Measurements from ENCODE around the gene PACSIN1. TPM values are rescaled to one million over a fixed set of nuclear protein-coding genes. Genes with fewer than 3 reads are reported as not detected.

PACSIN1 gene
- total RNA-seq, 1 experiment from 2014 or later, result not detected

GRCh38 chr6:34570066-34570833 is 104.4 kb downstream of the PACSIN1 start:
- Histone ChIP-seq H3K36me3 (no peaks in the 10 kb centered on the region), H3K9me3 (no peaks in the 10 kb centered on the region), H3K27me3 (no peaks in the 10 kb centered on the region), H3K4me3 (no peak overlapping the region)
- DNase-seq, result no peak

DNA sequence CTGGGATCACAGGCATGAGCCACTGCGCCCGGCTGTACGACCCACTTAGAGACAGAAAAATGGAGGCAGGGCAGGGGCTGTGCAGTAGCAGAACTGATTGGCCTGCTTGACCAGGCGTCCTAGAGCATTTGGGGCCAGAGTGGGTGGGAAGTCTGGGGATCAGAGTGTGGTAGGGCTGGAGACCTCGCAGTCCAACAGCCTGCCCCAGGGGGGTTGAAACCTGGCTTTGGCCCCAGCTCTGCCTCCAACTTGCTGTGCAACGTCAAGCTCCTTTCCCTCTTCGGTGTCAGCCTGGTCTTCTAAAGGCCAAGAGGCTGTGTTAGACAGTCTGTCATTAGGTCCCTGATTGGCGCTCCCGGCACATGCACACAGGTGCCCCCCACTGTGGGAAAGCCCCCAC is 105.5 kb downstream of the PACSIN1 start:
- H3K27me3 ChIP-seq, result no peaks in the 10 kb centered on the region
- H3K4me3 ChIP-seq, result no peak overlapping the region
- no peaks in the 10 kb centered on the region for H3K36me3 ChIP-seq
- no peaks in the 10 kb centered on the region for H3K9me3 ChIP-seq
- DNase-seq, result no peak

DNA sequence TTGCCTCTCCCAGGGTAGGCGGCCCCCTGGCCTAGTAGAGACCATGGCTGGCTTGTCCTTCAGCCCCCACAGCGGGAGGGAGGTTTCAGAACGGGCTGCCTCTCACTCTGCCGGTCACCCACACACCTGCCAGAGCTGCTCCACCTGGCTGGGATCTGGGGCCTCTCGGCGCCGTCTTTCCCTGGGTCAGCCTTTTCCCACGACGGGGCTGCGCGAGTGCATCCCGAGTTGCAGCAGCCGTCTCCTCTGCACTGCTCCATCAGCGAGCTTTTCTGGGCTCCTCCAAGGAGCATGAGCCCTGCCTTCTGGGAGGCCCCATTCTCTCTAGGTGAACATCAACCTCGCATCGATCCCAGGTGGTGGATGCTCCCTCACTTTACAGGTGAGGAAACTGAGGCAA is 106.1 kb downstream of the PACSIN1 start:
- Histone ChIP-seq H3K4me3 (no peak overlapping the region), H3K9me3 (no peaks in the 10 kb centered on the region), H3K36me3 (no peaks in the 10 kb centered on the region), H3K27me3 (no peaks in the 10 kb centered on the region)
- no peak for DNase-seq

DNA sequence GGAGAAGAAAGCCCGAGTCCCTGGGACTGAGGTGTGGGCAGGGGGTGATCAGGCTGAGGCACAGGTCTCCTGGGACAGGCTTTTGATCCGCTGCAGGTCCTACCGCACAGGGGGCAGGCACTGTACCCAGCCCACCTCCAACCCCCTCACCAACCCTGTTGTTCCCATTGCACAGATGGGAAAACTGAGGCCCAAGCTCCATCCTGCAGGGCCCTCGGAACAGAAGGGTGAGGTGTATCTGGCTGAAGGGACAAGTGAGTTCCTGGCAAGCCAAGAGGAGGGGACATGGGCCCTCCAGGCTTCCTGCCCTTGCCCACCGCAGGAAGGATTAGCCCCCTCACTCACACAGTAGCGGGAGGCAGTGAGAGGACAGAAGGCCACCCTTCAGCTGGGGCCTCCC is 106.7 kb downstream of the PACSIN1 start:
- no peaks in the 10 kb centered on the region for H3K36me3 ChIP-seq
- H3K4me3 ChIP-seq, result no peak overlapping the region
- H3K27me3 ChIP-seq, result no peaks in the 10 kb centered on the region
- H3K9me3 ChIP-seq, result no peaks in the 10 kb centered on the region
- no peak for DNase-seq

- Histone ChIP-seq H3K4me3 (no peak overlapping the region), H3K9me3 (no peaks in the 10 kb centered on the region), H3K36me3 (no peaks in the 10 kb centered on the region), H3K27me3 (no peaks in the 10 kb centered on the region)
- no peak for DNase-seq
These were observed 107.8 kb downstream of the PACSIN1 start for GRCh38 chr6:34573567-34574183.

DNA sequence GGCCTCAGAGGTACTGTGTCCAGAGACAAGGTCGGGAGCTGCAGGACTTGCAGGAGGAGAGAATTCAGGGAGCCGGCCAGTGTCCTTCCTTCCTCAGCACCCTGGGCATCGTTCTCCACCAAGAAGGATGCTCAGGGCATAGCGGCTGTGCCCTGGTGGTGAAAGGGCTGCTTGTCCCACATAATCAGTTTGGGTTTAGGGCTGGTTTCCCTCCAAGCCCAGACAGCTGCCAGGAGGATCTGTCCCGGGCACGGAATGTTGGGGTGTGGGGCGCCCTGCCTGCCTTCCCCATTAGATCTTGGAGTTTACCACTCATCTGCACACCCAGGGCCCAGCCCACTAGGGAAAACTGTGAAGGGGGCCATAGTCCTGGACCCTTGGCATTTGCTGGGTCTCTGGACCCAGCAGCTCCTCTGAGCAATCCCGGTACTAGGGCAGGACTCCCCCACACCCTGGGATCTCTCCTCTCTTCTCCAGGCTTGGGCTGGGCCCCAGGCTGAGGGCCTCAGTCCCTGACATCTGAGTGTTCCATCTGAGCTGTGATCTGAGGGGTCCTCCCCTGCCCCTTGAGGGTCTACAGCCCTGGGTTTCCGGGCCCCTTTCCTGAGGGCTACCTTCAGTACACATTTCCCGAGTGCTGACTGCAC is 108.9 kb downstream of the PACSIN1 start:
- DNase-seq, result no peak
- Histone ChIP-seq H3K27me3 (no peaks in the 10 kb centered on the region), H3K4me3 (no peak overlapping the region), H3K9me3 (no peaks in the 10 kb centered on the region), H3K36me3 (no peaks in the 10 kb centered on the region)

DNA sequence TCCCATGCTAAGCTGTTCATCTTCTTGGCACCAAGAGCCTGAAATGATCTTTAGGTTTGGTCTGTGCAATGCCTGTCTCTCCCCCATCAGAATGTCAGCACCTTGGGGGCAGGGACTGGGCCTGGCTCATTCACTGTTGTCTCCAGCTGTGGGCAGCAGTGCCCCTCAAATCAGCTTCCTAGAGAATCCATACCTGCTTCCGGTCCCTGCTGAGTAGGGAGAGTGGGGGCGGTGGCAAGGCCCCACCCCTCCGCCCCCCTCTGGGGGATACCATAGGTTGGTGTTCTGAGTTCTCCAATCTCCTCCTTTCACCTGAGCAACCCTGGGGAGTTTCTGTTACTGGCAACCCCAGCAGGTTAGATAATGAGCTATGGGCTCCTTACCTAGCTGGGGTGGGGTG is 109.5 kb downstream of the PACSIN1 start:
- no peak overlapping the region for H3K4me3 ChIP-seq
- no peak for DNase-seq
- H3K27me3 ChIP-seq, result no peaks in the 10 kb centered on the region
- H3K36me3 ChIP-seq, result no peaks in the 10 kb centered on the region
- H3K9me3 ChIP-seq, result no peaks in the 10 kb centered on the region

- Histone ChIP-seq H3K4me3 (no peak overlapping the region), H3K36me3 (no peaks in the 10 kb centered on the region), H3K27me3 (no peaks in the 10 kb centered on the region), H3K9me3 (no peaks in the 10 kb centered on the region)
- DNase-seq, result no peak
These were observed 110.5 kb downstream of the PACSIN1 start for GRCh38 chr6:34576286-34576955.

GRCh38 chr6:34578445-34579262 is 112.8 kb downstream of the PACSIN1 start:
- Histone ChIP-seq H3K9me3 (no peaks in the 10 kb centered on the region), H3K4me3 (no peak overlapping the region), H3K36me3 (no peaks in the 10 kb centered on the region), H3K27me3 (no peaks in the 10 kb centered on the region)
- DNase-seq, result no peak

GRCh38 chr6:34580707-34581560 is 115.1 kb downstream of the PACSIN1 start:
- Histone ChIP-seq H3K27me3 (no peaks in the 10 kb centered on the region), H3K36me3 (no peaks in the 10 kb centered on the region), H3K9me3 (no peaks in the 10 kb centered on the region), H3K4me3 (no peak overlapping the region)
- no peak for DNase-seq

DNA sequence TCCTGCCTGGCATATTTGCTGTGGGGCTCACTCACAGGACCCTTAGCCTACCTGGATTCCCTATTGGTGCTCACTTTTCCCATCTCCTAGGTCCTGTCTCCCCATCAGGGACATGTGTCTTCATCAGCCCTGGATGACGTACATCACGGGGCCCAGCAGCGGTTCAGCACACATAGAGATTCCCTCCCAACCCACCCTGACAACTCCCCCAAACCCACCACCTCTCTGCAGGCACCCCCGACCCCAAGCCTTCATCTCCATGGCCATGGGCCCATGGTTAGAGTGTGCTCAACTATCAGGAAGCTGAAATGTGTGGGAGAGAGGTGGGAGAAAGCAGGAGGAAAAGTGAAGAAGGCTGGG is 115.7 kb downstream of the PACSIN1 start:
- H3K36me3 ChIP-seq, result no peaks in the 10 kb centered on the region
- H3K9me3 ChIP-seq, result no peaks in the 10 kb centered on the region
- no peak overlapping the region for H3K4me3 ChIP-seq
- H3K27me3 ChIP-seq, result no peaks in the 10 kb centered on the region
- no peak for DNase-seq

DNA sequence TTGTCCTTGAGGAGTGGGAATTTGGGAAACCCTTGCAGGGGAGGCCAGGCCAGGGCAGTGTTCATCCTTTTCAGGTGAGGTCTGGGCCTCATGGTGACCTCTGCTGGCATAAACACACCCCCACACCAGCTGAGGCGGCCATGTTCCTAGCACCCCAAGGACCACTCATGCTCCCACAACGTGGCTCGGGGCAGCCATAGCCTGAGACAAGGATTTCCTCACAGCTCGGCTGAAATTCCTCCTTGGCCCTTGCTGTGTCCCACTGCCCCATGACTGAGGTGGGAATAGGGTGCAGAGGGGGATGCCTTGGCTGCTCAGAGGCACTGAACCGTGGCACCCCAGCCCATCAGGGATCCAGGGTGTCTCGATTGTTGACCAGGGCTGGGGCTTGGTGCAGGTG is 117.6 kb downstream of the PACSIN1 start:
- no peak overlapping the region for H3K4me3 ChIP-seq
- DNase-seq, result no peak
- H3K36me3 ChIP-seq, result no peaks in the 10 kb centered on the region
- no peaks in the 10 kb centered on the region for H3K27me3 ChIP-seq
- H3K9me3 ChIP-seq, result no peaks in the 10 kb centered on the region

- no peaks in the 10 kb centered on the region; the same call in 1 of the 2 replicates for H3K36me3 ChIP-seq
- no peak for DNase-seq
- H3K9me3 ChIP-seq, result no peaks in the 10 kb centered on the region
- no peaks in the 10 kb centered on the region for H3K27me3 ChIP-seq
- no peak overlapping the region for H3K4me3 ChIP-seq
These were observed 118.2 kb downstream of the PACSIN1 start for GRCh38 chr6:34583861-34584604.

GRCh38 chr6:34584694-34585093 is 118.8 kb downstream of the PACSIN1 start:
- Histone ChIP-seq H3K9me3 (no peaks in the 10 kb centered on the region), H3K36me3 (no peaks in the 10 kb centered on the region; the same call in 1 of the 2 replicates), H3K27me3 (no peaks in the 10 kb centered on the region), H3K4me3 (no peak overlapping the region)
- DNase-seq, result no peak
